PC-3 (cell line): ENCODE data around the gene WNT7A. TPM values are rescaled to one million over a fixed set of nuclear protein-coding genes. Genes with fewer than 3 reads are reported as not detected.

ENCODE experiments used
- ATAC-seq: fragments of 200-7000 bp; cut with Tn5 transposase; 2 replicates; pipeline ENCODE4 v1.9.1; 2020; ENCODE audit warnings: mild to moderate bottlenecking, moderate library complexity
- BruUV-seq: library from RNA; stranded (reverse); fragments of 400-500 nt; replicated peaks from 2 replicates; lab custom pipeline; 2021; lab: Mats Ljungman, UMichigan
- CTCF ChIA-PET: fragments of 300-600 bp; sonication (Branson Sonifier 250); formaldehyde crosslinking; loops from one replicate; lab custom pipeline; 2022; ENCODE audit warnings: antibody characterized with exemption; lab: Charles Lee
- POLR2A ChIA-PET: fragments of 300-600 bp; sonication (Branson Sonifier 250); formaldehyde crosslinking; loops from one replicate; lab custom pipeline; 2022; ENCODE audit warnings: antibody characterized with exemption; ENCODE audit not compliant: unreplicated experiment; lab: Charles Lee
- DNase-seq: peaks from one replicate; pipeline ENCODE4 v3.0.0-alpha.2; 2015
- H2AFZ ChIP-seq: fragments of 300-600 bp; sonication (generic); 2 replicates; pipeline ENCODE4 v1.6.0; 2016; ENCODE audit warnings: antibody characterized with exemption, low read length
- H3F3A ChIP-seq: fragments of 300-600 bp; sonication (generic); one replicate; pipeline ENCODE4 v1.6.0; 2017; ENCODE audit warnings: antibody characterized with exemption, low read length, control low read depth, mild to moderate bottlenecking; ENCODE audit not compliant: unreplicated experiment
- H3K27ac ChIP-seq: fragments of 300-600 bp; sonication (generic); 2 replicates; pipeline ENCODE4 v1.5.1; 2016; ENCODE audit warnings: mild to moderate bottlenecking, low read length
- H3K27me3 ChIP-seq: fragments of 300-600 bp; sonication (generic); 2 replicates; pipeline ENCODE4 v1.6.1; 2016; ENCODE audit warnings: low read length, mixed read lengths
- H3K36me3 ChIP-seq: fragments of 300-600 bp; sonication (generic); 2 replicates; pipeline ENCODE4 v1.6.1; 2016; ENCODE audit warnings: low read depth, mixed run types, low read length, mixed read lengths
- H3K4me1 ChIP-seq: fragments of 300-600 bp; sonication (generic); 2 replicates; pipeline ENCODE4 v1.5.1; 2016; ENCODE audit warnings: low read length; ENCODE audit not compliant: insufficient read depth
- H3K4me2 ChIP-seq: fragments of 300-600 bp; sonication (generic); 2 replicates; pipeline ENCODE4 v1.6.0; 2016; ENCODE audit warnings: low read length
- H3K4me3 ChIP-seq: fragments of 300-600 bp; sonication (generic); 2 replicates; pipeline ENCODE4 v1.5.1; 2016; ENCODE audit warnings: mild to moderate bottlenecking, low read length, mixed read lengths
- H3K79me2 ChIP-seq: fragments of 300-600 bp; sonication (generic); 2 replicates; pipeline ENCODE4 v1.6.1; 2017; ENCODE audit warnings: low read length, mixed read lengths
- H3K9ac ChIP-seq: fragments of 300-600 bp; sonication (generic); 2 replicates; pipeline ENCODE4 v1.6.0; 2016; ENCODE audit warnings: mild to moderate bottlenecking, low read length
- H3K9me2 ChIP-seq: fragments of 300-600 bp; sonication (generic); replicated peaks from 2 replicates; pipeline ENCODE4 v1.6.1; 2016; ENCODE audit warnings: mixed run types, low read length, mixed read lengths
- H3K9me3 ChIP-seq: fragments of 300-600 bp; sonication (generic); 2 replicates; pipeline ENCODE4 v1.6.1; 2016; ENCODE audit warnings: low read length, mixed read lengths
- H4K20me1 ChIP-seq: fragments of 300-600 bp; sonication (generic); 2 replicates; pipeline ENCODE4 v1.6.1; 2016; ENCODE audit warnings: low read length, mixed read lengths
- EZH2 ChIP-seq: fragments of 300-600 bp; sonication (generic); IDR thresholded peaks from one replicate; pipeline ENCODE4 v1.6.1; 2017; ENCODE audit warnings: antibody characterized with exemption, mild to moderate bottlenecking, low read length; ENCODE audit not compliant: unreplicated experiment
- EZH2phosphoT487 ChIP-seq: fragments of 300-600 bp; sonication (generic); IDR thresholded peaks from 2 replicates; pipeline ENCODE4 v1.6.1; 2018; ENCODE audit warnings: mild to moderate bottlenecking, antibody characterized with exemption, low read length, borderline replicate concordance
- intact Hi-C: fragments of 100-400 bp; cut with micrococcal nuclease; formaldehyde crosslinking; loops from 2 replicates; pipeline ENCODE4 v1.9.0; 2023
- total RNA-seq: library from RNA; depleted of rRNA; stranded (reverse); fragments of >200 nt; gene quantifications from 2 replicates; pipeline ENCODE4 v1.2.3, GENCODE V29; 2014
- TF ChIP-seq, protein P1 (sequence below): fragments of 300-600 bp; sonication (generic); conservative IDR thresholded peaks from 2 replicates; pipeline ENCODE4 v1.5.1; 2017; ENCODE audit warnings: antibody characterized with exemption, low read depth, mild to moderate bottlenecking, low read length

Gene WNT7A
- total RNA-seq, 1 experiment from 2014 or later: 16.2 TPM

DNA sequence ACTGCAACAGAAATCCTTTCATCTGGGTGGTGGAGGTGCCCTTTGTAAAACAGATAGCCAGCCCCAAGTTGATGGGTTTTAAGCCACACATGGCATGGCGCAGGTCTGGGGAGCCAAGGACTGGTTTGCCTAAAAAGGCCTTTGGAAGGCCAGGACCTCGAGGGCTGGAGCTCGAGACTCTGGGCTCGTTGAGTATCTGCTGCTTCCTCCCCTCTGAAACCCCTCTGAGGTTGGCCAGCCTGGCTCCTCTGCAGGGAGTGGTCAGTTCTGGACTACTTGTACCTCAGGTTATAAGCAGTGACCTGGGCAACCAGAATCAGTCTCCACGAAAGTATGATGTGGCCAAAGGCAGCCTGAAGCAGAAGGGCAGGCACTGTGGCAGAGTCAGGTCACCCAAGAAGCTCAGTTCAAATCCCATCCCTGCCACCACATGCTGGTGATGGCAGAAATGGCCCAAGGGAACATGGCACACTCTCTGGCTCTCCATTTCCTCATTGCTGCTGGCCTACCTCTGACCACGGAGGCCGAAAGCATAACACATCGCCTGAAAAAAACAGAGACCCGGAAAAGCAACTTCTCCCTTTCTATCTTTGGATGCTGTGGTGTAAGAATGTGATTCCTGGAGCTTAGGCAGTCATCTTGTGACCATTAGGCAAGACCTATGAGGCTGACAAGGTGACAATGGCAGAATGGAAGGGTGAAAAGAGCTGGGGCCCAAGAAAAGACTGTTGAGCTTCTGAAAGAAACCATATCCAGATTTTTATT lies 51.2 kb downstream of the WNT7A start:
- no peak for ATAC-seq
- no peak overlapping the region for H3K27ac ChIP-seq
- BruUV-seq: no TSS peak

GRCh38 chr3:13827699-13828098 lies 52.2 kb downstream of the WNT7A start:
- TF ChIP-seq EZH2 (no peak), EZH2phosphoT487 (no peak)
- TF ChIP-seq, protein P1, sequence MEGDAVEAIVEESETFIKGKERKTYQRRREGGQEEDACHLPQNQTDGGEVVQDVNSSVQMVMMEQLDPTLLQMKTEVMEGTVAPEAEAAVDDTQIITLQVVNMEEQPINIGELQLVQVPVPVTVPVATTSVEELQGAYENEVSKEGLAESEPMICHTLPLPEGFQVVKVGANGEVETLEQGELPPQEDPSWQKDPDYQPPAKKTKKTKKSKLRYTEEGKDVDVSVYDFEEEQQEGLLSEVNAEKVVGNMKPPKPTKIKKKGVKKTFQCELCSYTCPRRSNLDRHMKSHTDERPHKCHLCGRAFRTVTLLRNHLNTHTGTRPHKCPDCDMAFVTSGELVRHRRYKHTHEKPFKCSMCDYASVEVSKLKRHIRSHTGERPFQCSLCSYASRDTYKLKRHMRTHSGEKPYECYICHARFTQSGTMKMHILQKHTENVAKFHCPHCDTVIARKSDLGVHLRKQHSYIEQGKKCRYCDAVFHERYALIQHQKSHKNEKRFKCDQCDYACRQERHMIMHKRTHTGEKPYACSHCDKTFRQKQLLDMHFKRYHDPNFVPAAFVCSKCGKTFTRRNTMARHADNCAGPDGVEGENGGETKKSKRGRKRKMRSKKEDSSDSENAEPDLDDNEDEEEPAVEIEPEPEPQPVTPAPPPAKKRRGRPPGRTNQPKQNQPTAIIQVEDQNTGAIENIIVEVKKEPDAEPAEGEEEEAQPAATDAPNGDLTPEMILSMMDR: no peak
- Histone ChIP-seq H3K36me3 (0 out of 2 replicates have a peak, but pooled peaks cover 2% of the 10 kb centered on the region), H4K20me1 (no peaks in the 10 kb centered on the region), H2AFZ (no peak overlapping the region), H3K4me2 (no peak overlapping the region), H3K27ac (no peak overlapping the region), H3K4me3 (no peak overlapping the region), H3K4me1 (peaks cover 32% of the 10 kb centered on the region), H3K9me3 (no peaks in the 10 kb centered on the region), H3F3A (no peaks in the 10 kb centered on the region), H3K79me2 (no peaks in the 10 kb centered on the region; the same call in 1 of the 2 replicates), H3K9ac (no peak overlapping the region), H3K27me3 (no peaks in the 10 kb centered on the region), H3K9me2 (no peaks in the 10 kb centered on the region)
- ChIA-PET CTCF (no interaction called here), POLR2A (no interaction called here)
- ATAC-seq: no peak
- BruUV-seq: no TSS peak
- intact Hi-C loops: no loop called here
- no peak for DNase-seq

More for the DNA sequence above, 51.2 kb downstream of the WNT7A start:
- H4K20me1 ChIP-seq: no peaks in the 10 kb centered on the region
- no peaks in the 10 kb centered on the region for H3K27me3 ChIP-seq
- H2AFZ ChIP-seq: no peak overlapping the region
- CTCF ChIA-PET: no interaction called here
- no peak overlapping the region for H3K4me2 ChIP-seq
- H3K36me3 ChIP-seq: 0 out of 2 replicates have a peak, but pooled peaks cover 2% of the 10 kb centered on the region
- intact Hi-C loops: no loop called here
- TF ChIP-seq EZH2phosphoT487: no peak
- no peak for TF ChIP-seq EZH2
- TF ChIP-seq, protein P1: no peak
- DNase-seq: no peak
- no peaks in the 10 kb centered on the region for H3F3A ChIP-seq
- no peak overlapping the region for H3K9ac ChIP-seq
- no peaks in the 10 kb centered on the region for H3K9me2 ChIP-seq
- POLR2A ChIA-PET: no interaction called here
- H3K4me3 ChIP-seq: no peak overlapping the region
- H3K4me1 ChIP-seq: peaks cover 23% of the 10 kb centered on the region
- no peaks in the 10 kb centered on the region for H3K9me3 ChIP-seq
- no peaks in the 10 kb centered on the region for H3K79me2 ChIP-seq

DNA sequence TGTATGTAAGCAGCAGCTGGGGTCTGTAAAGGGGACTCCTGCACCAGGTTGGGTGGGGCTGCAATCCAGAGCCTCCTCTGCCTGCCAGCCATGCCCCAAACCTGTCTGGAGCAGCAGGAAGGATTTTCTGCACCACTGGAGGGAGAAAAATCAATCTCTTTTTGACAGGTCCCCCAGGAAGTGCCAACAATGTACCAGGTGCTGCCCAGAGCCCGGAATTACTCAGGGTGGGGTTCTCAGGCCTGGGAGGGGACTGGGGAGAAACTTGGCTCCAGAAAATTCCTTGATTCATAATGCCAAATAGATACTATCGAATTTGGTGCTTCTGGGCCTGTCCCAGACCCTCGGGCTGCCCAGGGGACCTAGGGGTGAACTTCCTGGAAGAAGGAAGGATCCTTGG lies 52.6 kb downstream of the WNT7A start:
- no peak overlapping the region for H3K4me3 ChIP-seq
- no peaks in the 10 kb centered on the region; the same call in 1 of the 2 replicates for H3K79me2 ChIP-seq
- CTCF ChIA-PET: interaction anchor here (1.2 kb wide), 1 partner anchor 23 kb away, joined by 3 read pairs; no protein-coding TSS in a partner anchor
- no peak overlapping the region for H3K27ac ChIP-seq
- H4K20me1 ChIP-seq: no peaks in the 10 kb centered on the region
- ATAC-seq: no peak
- no peak overlapping the region for H3K9ac ChIP-seq
- intact Hi-C loops: no loop called here
- H3K36me3 ChIP-seq: 0 out of 2 replicates have a peak, but pooled peaks cover 2% of the 10 kb centered on the region
- POLR2A ChIA-PET: no interaction called here
- BruUV-seq: no TSS peak
- H3K4me2 ChIP-seq: no peak overlapping the region
- no peak for DNase-seq
- H3F3A ChIP-seq: no peaks in the 10 kb centered on the region
- H3K9me2 ChIP-seq: no peaks in the 10 kb centered on the region
- H3K9me3 ChIP-seq: no peaks in the 10 kb centered on the region
- peaks cover 36% of the 10 kb centered on the region for H3K4me1 ChIP-seq
- TF ChIP-seq EZH2: no peak
- TF ChIP-seq, protein P1: no peak
- no peak for TF ChIP-seq EZH2phosphoT487
- no peak overlapping the region for H2AFZ ChIP-seq
- no peaks in the 10 kb centered on the region for H3K27me3 ChIP-seq
